Stimulated activated CD4-positive, alpha-beta T cell treated with anti-CD3 and anti-CD28 coated beads, Interleukin-1b, Interleukin-23, amount 100 ng/mL, for 1 hour (primary cell): ENCODE data around the gene LYRM4.

Experiments used
- DNase-seq, 2 donors: peaks; one replicate each; pipeline ENCODE4 v3.0.0-alpha.2; 2020; ENCODE audit warnings: low read depth in 2 of 2

Gene LYRM4

GRCh38 chr6:5146398-5146797, 114.4 kb downstream of the LYRM4 start:
- no peak for DNase-seq

- peak; percentile 60 to 71 for DNase-seq
These were observed 117.0 kb downstream of the LYRM4 start for GRCh38 chr6:5143634-5144311.

- no peak for DNase-seq
These were observed 117.8 kb downstream of the LYRM4 start for GRCh38 chr6:5142915-5143314.

- DNase-seq: no peak
These were observed 118.6 kb downstream of the LYRM4 start for GRCh38 chr6:5142131-5142530.

GRCh38 chr6:5141046-5141445, 119.7 kb downstream of the LYRM4 start:
- DNase-seq: no peak

GRCh38 chr6:5139828-5140771, 120.7 kb downstream of the LYRM4 start:
- DNase-seq: no peak

GRCh38 chr6:5138995-5139827, 121.5 kb downstream of the LYRM4 start:
- DNase-seq: no peak

- DNase-seq: no peak
These were observed 123.9 kb downstream of the LYRM4 start for GRCh38 chr6:5136851-5137250.

- DNase-seq: peak in 1 of 2 donors; percentile 24
These were observed 124.9 kb downstream of the LYRM4 start for GRCh38 chr6:5135788-5136376.

- DNase-seq: no peak
These were observed 126.8 kb downstream of the LYRM4 start for GRCh38 chr6:5133943-5134342.

GRCh38 chr6:5132731-5133130, 128.0 kb downstream of the LYRM4 start:
- DNase-seq: no peak

- no peak for DNase-seq
These were observed 130.4 kb downstream of the LYRM4 start for GRCh38 chr6:5130135-5130866.

- no peak for DNase-seq
These were observed 132.4 kb downstream of the LYRM4 start for GRCh38 chr6:5128351-5128750.

GRCh38 chr6:5127106-5127687, 133.6 kb downstream of the LYRM4 start:
- DNase-seq: no peak

GRCh38 chr6:5126214-5126613, 134.5 kb downstream of the LYRM4 start:
- no peak for DNase-seq

- no peak for DNase-seq
These were observed 135.4 kb downstream of the LYRM4 start for GRCh38 chr6:5125152-5126006.

GRCh38 chr6:5124526-5124925, 136.2 kb downstream of the LYRM4 start:
- DNase-seq: no peak

GRCh38 chr6:5123296-5124143, 137.2 kb downstream of the LYRM4 start:
- no peak for DNase-seq
